Sigmoid colon (tissue), 7 donors: ENCODE measurements around the gene ARRB2. TPM values are rescaled to one million over a fixed set of nuclear protein-coding genes. Genes with fewer than 3 reads are reported as not detected.

Source experiments
- DNase-seq: peaks from one replicate; pipeline ENCODE4 v3.0.0-alpha.2; 2019
- H3K27ac ChIP-seq, 4 donors: fragments of 200-600 bp; sonication (generic); one replicate each; pipeline ENCODE4 v1.5.1; 2016 to 2019; ENCODE audit warnings: mild to moderate bottlenecking in 1 of 4
- H3K27me3 ChIP-seq, 3 donors: fragments of 200-600 bp; sonication (generic); one replicate each; pipeline ENCODE4 v1.5.1; 2019; ENCODE audit warnings: mild to moderate bottlenecking in 1 of 3
- H3K36me3 ChIP-seq, 4 donors: fragments of 200-600 bp; sonication (generic); one replicate each; pipeline ENCODE4 v1.5.1; 2016 to 2019
- H3K4me1 ChIP-seq, 4 donors: fragments of 200-600 bp; sonication (generic); one replicate each; pipeline ENCODE4 v1.5.1; 2017 to 2019
- H3K4me3 ChIP-seq, 4 donors: fragments of 200-600 bp; sonication (generic); one replicate each; pipeline ENCODE4 v1.5.1; 2017 to 2019; ENCODE audit warnings: mild to moderate bottlenecking in 2 of 4, moderate library complexity in 1 of 4
- H3K9me3 ChIP-seq, 4 donors: fragments of 200-600 bp in 3 of 4; sonication (generic) in 3 of 4; one replicate each; pipeline versions ENCODE4 v1.5.1 to v1.6.1; 2013 to 2019
- EP300 ChIP-seq, 4 donors: sonication (generic); formaldehyde crosslinking; IDR thresholded peaks; one replicate each; pipeline ENCODE4 v1.6.1; 2017; ENCODE audit warnings: antibody characterized with exemption in 4 of 4
- POLR2A ChIP-seq, 2 donors: fragments of 450-650 bp; IDR thresholded peaks; one replicate each; pipeline ENCODE4 v1.6.1; 2016; ENCODE audit warnings: antibody characterized with exemption in 2 of 2, mild to moderate bottlenecking in 2 of 2, moderate library complexity in 2 of 2
- POLR2AphosphoS5 ChIP-seq, 4 donors: sonication (generic); formaldehyde crosslinking; IDR thresholded peaks; one replicate each; pipeline ENCODE4 v1.6.1; 2017; ENCODE audit warnings: antibody characterized with exemption in 4 of 4
- WGBS, 2 donors: extraction: QIAGEN DNeasy Blood & Tissue Kit; methylation state at CpG; one replicate each; pipeline ENCODE4 v1.1.7; 2013; 5-methylcytosine and 5-hydroxymethylcytosine counted together
- intact Hi-C: fragments of 100-400 bp; cut with DNase I; formaldehyde crosslinking; loops from one replicate; pipeline ENCODE4 v1.15.1; 2023
- polyA plus RNA-seq, 3 donors: library from polyadenylated mRNA; stranded (reverse); fragments of 200-250 nt; gene quantifications; one replicate each; pipeline ENCODE4 v1.2.3, GENCODE V29; 2013
- total RNA-seq, 4 donors: library from RNA; depleted of rRNA; stranded (reverse); fragments of >200 nt; gene quantifications; one replicate each; pipeline ENCODE4 v1.1.0, GENCODE V29; 2016
- TF ChIP-seq, protein P1 (sequence below), 4 experiments: fragments of 450-650 bp in 3 of 4; fragments of 200-600 bp in 1 of 4; IDR thresholded peaks; one replicate each; pipeline ENCODE4 v1.5.1; 2016 to 2019; ENCODE audit warnings: antibody characterized with exemption in 4 of 4, mild to moderate bottlenecking in 3 of 4, moderate library complexity in 2 of 4
- donor health status: healthy with polysubstance abuse.
- donor health status: Bipolar disorder and iron deficiency.
- donor health status: healthy.

Gene ARRB2
- total and polyA plus RNA-seq, 7 donors, result 22.1 to 51.7 (median 35.7) TPM

DNA sequence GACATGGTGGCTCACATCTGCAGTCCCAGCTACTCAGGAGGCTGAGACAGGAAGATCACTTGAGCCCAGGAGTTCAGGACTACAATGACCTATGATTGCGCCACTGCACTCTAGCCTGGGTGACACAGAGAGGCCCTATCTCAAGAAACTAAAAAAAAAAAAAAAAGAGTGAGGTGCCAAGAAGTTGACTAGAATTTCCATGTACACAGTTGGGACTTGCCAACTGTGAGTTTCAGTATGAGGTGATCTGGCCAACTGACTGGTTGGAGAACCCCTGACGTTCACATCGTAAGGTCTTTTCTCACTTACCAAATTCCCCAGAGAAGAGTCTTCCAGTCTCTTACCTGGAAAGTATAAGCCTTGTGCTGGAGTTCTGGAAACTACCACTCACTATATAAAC lies 17.7 kb downstream of the ARRB2 start:
- Histone ChIP-seq H3K4me1 (peaks cover 0 to 19% (median 14%) of the 10 kb centered on the region in 4 donors), H3K27me3 (no peaks in the 10 kb centered on the region), H3K9me3 (no peaks in the 10 kb centered on the region), H3K27ac (no peak overlapping the region), H3K36me3 (peaks cover 0 to 3% (median 0%) of the 10 kb centered on the region in 4 donors), H3K4me3 (no peak overlapping the region)
- 56 to 59% methylated on average over 3 of the region's 3 CpGs for WGBS, 2 donors
- intact Hi-C loops, result no loop called here
- TF ChIP-seq, protein P1, sequence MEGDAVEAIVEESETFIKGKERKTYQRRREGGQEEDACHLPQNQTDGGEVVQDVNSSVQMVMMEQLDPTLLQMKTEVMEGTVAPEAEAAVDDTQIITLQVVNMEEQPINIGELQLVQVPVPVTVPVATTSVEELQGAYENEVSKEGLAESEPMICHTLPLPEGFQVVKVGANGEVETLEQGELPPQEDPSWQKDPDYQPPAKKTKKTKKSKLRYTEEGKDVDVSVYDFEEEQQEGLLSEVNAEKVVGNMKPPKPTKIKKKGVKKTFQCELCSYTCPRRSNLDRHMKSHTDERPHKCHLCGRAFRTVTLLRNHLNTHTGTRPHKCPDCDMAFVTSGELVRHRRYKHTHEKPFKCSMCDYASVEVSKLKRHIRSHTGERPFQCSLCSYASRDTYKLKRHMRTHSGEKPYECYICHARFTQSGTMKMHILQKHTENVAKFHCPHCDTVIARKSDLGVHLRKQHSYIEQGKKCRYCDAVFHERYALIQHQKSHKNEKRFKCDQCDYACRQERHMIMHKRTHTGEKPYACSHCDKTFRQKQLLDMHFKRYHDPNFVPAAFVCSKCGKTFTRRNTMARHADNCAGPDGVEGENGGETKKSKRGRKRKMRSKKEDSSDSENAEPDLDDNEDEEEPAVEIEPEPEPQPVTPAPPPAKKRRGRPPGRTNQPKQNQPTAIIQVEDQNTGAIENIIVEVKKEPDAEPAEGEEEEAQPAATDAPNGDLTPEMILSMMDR (IDR thresholded peaks at IDR 0.05), result no peak
- TF ChIP-seq POLR2AphosphoS5 (IDR thresholded peaks at IDR 0.05) (no peak), POLR2A (IDR thresholded peaks at IDR 0.05) (no peak), EP300 (IDR thresholded peaks at IDR 0.05) (no peak)
- DNase-seq, result no peak

DNA sequence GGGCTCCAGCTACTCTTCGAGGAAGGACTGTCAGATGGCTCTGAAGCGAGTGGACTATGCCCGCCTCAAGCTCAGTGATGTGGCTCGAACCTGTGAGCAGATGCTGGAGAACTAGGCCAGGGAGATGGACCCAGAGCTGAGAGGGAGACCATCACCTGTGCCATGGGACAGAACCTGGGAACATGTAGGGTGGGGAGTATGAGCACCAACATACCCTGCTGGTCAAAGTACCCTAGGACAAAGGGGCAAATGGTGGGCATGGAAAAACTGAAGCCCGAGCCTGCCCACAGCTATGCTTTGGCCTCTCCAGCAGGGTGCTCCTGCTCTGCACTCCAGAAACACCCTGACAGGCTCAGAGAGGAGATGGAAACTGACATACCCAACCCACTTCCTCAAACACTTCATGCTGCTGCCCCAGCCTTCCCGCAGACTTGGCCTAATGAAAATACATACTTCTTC lies 22.7 kb downstream of the ARRB2 start:
- no peaks in the 10 kb centered on the region for H3K9me3 ChIP-seq
- no peaks in the 10 kb centered on the region for H3K27me3 ChIP-seq
- WGBS, 2 donors, result 70 to 75% methylated on average over 6 of the region's 6 CpGs
- TF ChIP-seq POLR2A (IDR thresholded peaks at IDR 0.05) (no peak), POLR2AphosphoS5 (IDR thresholded peaks at IDR 0.05) (peak in 1 of 4 donors; percentile 11), EP300 (IDR thresholded peaks at IDR 0.05) (no peak)
- TF ChIP-seq, protein P1 (IDR thresholded peaks at IDR 0.05), result no peak
- DNase-seq, result no peak
- intact Hi-C loops, result no loop called here
- H3K36me3 ChIP-seq, result peaks cover 0 to 8% (median 0%) of the 10 kb centered on the region in 4 donors
- peak overlapping the region in 1 of 4 donors; percentile 9 for H3K27ac ChIP-seq
- H3K4me1 ChIP-seq, result peaks cover 0 to 19% (median 14%) of the 10 kb centered on the region in 4 donors
- no peak overlapping the region for H3K4me3 ChIP-seq

DNA sequence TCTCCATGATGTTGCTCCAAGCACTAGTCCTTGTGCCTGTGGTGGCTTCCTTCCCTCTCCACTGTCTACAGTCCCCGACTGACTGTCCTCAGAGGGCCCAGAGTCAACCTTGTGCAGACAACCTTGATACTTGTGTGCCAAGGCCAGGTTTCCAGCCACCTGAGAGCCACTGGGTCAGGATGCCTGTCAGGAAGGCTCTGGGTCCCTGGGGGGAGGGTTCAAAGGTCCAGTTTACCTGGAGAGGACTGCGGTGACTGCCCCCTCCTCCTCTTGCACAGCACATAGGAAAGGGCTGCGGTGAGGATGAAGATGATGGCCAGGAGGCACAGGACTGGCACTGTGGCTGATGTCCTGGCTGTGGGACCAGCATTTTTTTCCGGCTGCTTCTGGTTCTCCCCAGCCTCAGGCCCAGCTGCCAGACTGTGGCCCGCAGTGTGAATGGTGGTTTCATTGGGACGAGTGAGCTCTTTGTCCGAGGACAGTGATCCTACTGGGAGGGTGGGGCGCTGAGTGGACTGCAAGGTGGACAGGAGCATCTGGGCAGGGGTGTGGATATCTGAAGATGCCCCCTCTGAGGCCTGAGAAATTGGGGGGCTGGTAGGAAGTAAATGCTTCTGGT lies 24.5 kb downstream of the ARRB2 start:
- H3K36me3 ChIP-seq, result peaks cover 0 to 8% (median 0%) of the 10 kb centered on the region in 4 donors
- WGBS, 2 donors, result 93% methylated on average over 8 of the region's 8 CpGs
- no peaks in the 10 kb centered on the region for H3K9me3 ChIP-seq
- H3K27ac ChIP-seq, result no peak overlapping the region
- H3K27me3 ChIP-seq, result no peaks in the 10 kb centered on the region
- peaks cover 0 to 31% (median 26%) of the 10 kb centered on the region in 4 donors for H3K4me1 ChIP-seq
- TF ChIP-seq POLR2AphosphoS5 (IDR thresholded peaks at IDR 0.05) (no peak), EP300 (IDR thresholded peaks at IDR 0.05) (no peak), POLR2A (IDR thresholded peaks at IDR 0.05) (no peak)
- TF ChIP-seq, protein P1 (IDR thresholded peaks at IDR 0.05), result no peak
- intact Hi-C loops, result no loop called here
- DNase-seq, result no peak
- H3K4me3 ChIP-seq, result no peak overlapping the region

DNA sequence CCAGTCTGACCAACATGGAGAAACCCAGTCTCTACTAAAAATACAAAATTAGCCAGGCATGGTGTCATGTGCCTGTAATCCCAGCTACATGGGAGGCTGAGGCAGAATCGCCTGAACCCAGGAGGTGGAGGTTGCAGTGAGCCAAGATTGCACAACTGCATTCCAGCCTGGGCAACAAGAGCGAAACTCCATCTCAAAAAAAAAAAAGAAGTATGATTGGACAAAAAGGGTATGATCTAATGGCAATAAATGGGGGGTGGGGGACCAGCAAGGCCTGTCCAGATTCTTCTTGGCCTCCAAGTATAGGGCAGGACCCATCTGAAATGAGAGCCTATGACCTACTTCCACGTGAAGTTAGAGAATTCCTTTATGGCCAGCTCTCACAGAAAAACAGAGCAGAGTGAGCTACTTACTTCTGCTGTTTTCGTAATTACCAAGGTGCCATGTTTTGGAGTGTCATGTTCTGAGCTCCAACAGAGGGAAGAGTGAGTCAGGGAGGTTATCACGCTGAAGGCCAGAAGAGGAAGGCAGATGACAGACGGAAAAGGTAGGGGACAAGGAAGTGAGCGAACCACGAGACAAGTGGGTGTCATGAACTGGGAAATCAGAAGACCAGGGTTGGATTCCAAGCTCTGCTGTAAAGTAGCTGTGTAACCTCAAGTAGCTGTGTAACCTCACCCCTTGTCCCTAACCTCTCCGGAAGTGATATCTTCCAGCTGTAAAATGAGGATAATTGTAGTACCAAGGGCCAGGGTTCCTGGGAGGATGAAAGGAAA lies 25.6 kb downstream of the ARRB2 start:
- Histone ChIP-seq H3K36me3 (peaks cover 0 to 8% (median 0%) of the 10 kb centered on the region in 4 donors), H3K9me3 (no peaks in the 10 kb centered on the region), H3K27me3 (no peaks in the 10 kb centered on the region), H3K4me3 (no peak overlapping the region), H3K4me1 (peaks cover 0 to 25% (median 19%) of the 10 kb centered on the region in 4 donors), H3K27ac (peak overlapping the region in 2 of 4 donors; percentile 24 to 25)
- TF ChIP-seq POLR2A (IDR thresholded peaks at IDR 0.05), result no peak
- TF ChIP-seq POLR2AphosphoS5 (IDR thresholded peaks at IDR 0.05), result peak in 2 of 4 donors; percentile 43 to 67
- TF ChIP-seq, protein P1 (IDR thresholded peaks at IDR 0.05), result no peak
- TF ChIP-seq EP300 (IDR thresholded peaks at IDR 0.05), result peak in 2 of 4 donors; percentile 31 to 58
- intact Hi-C loops, result no loop called here
- peak; percentile 77 for DNase-seq
- WGBS, 2 donors, result 70 to 81% methylated on average over 9 of the region's 9 CpGs
